ENCODE results near the gene MIPOL1. TPM values are rescaled to one million over a fixed set of nuclear protein-coding genes. Genes with fewer than 3 reads are reported as not detected.

MIPOL1 gene
- total and polyA plus RNA-seq, 2 of the 13 experiments (the other 11 are each of a cell fraction or from before 2014, with no cell fraction given), result 8.6 to 34.2 TPM

GRCh38 chr14:37197421-37198272 lies at the start of gene MIPOL1 (continued):
- peak; percentile 68; the same call in 1 of the 2 replicates for TF ChIP-seq ZBED4 (CRISPR knock-in tag; IDR thresholded peaks at IDR 0.05; ENCODE audit: borderline replicate concordance)
- no peak for TF ChIP-seq ZNF75D (CRISPR knock-in tag; IDR thresholded peaks at IDR 0.05; ENCODE audit: borderline replicate concordance)
- peak; percentile 90 for TF ChIP-seq ZBTB20 (CRISPR knock-in tag; IDR thresholded peaks at IDR 0.05; ENCODE audit: borderline replicate concordance, low read depth)
- TF ChIP-seq THAP9 (CRISPR knock-in tag; IDR thresholded peaks at IDR 0.05; ENCODE audit: borderline replicate concordance), result peak; percentile 87
- no peak for TF ChIP-seq PRPF4 (IDR thresholded peaks at IDR 0.05; ENCODE audit: low read depth, low read length, poor library complexity, severe bottlenecking)
- TF ChIP-seq ZNF362 (CRISPR knock-in tag; IDR thresholded peaks at IDR 0.05; ENCODE audit: borderline replicate concordance), result no peak; the same call in 1 of the 2 replicates
- peak; percentile 38; the same call in 1 of the 2 replicates for TF ChIP-seq BHLHE40 (IDR thresholded peaks at IDR 0.05; ENCODE audit: low read length)
- TF ChIP-seq JUNB (CRISPR knock-in tag; IDR thresholded peaks at IDR 0.05; ENCODE audit: borderline replicate concordance), result no peak; the same call in 1 of the 2 replicates
- 0 out of 2 replicates have a peak, but pooled peaks have one; percentile 51 for TF ChIP-seq ZFP37 (CRISPR knock-in tag; IDR thresholded peaks at IDR 0.05; ENCODE audit: borderline replicate concordance)
- no peak for TF ChIP-seq TCF7 (IDR thresholded peaks at IDR 0.05; ENCODE audit: low read depth)
- peak; percentile 91 for TF ChIP-seq PHF21A (CRISPR knock-in tag; IDR thresholded peaks at IDR 0.05)
- no peak for TF ChIP-seq ZNF850 (CRISPR knock-in tag; conservative IDR thresholded peaks at IDR 0.05)
- TF ChIP-seq ZFP90 (CRISPR knock-in tag; IDR thresholded peaks at IDR 0.05; ENCODE audit: borderline replicate concordance), result peak; percentile 92; the same call in 1 of the 2 replicates
- TF ChIP-seq ZXDC (CRISPR knock-in tag; IDR thresholded peaks at IDR 0.05), result peak; percentile 96; the same call in 1 of the 2 replicates
- TF ChIP-seq SRF (IDR thresholded peaks at IDR 0.05; ENCODE audit: low read depth, low read length), result peak; percentile 9; the same call in 1 of the 2 replicates
- no peak; the same call in 1 of the 2 replicates for TF ChIP-seq ARNTL (CRISPR knock-in tag; IDR thresholded peaks at IDR 0.05)
